ENCODE measurements around the gene GADD45GIP1. TPM values are rescaled to one million over a fixed set of nuclear protein-coding genes. Genes with fewer than 3 reads are reported as not detected.
A peak's percentile ranks its signal among the peaks of the same experiment; 100 is the strongest.

The GADD45GIP1 gene
- total and polyA plus RNA-seq, 2 donors (not counting 1 experiment from before 2014, with no cell fraction given): 12.6 to 17.5 TPM

DNA sequence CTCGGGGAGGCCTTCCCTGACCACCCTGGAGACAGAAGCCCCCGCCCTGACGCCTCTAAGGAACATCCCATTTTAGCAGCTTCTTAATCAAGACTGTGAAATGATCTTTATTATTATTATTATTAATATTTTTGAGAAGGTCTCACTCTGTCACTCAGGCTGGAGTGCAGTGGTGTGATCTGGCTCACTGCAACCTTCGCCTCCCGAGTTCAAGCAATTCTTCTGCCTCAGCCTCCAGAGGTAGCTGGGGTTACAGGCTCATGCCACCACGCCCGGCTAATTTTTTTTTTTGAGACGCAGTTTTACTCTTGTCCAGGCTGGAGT is 8.8 kb upstream of the GADD45GIP1 start:
- no peaks in the 10 kb centered on the region for H3K79me2 ChIP-seq (ENCODE audit: control insufficient read depth, insufficient read depth, low read length)
- ChIA-PET CTCF (interaction anchor here (0.6 to 5.4 kb wide), 58 partner anchors 8 to 1719 kb away, joined by 3 to 75 read pairs (median 5); partner anchors contain the start of genes CALR, DNASE2, FARSA and GADD45GIP1), POLR2A (interaction anchor here (0.8 to 1.6 kb wide), 4 partner anchors 11 to 131 kb away, joined by 3 to 10 read pairs (median 10); no protein-coding TSS in a partner anchor)
- ATAC-seq (ENCODE audit: low read depth) (no peak), DNase-seq (no peak)
- H4K20me1 ChIP-seq (ENCODE audit: control insufficient read depth, insufficient read depth, low read length, poor library complexity, severe bottlenecking): no peaks in the 10 kb centered on the region
- TF ChIP-seq, protein P1, sequence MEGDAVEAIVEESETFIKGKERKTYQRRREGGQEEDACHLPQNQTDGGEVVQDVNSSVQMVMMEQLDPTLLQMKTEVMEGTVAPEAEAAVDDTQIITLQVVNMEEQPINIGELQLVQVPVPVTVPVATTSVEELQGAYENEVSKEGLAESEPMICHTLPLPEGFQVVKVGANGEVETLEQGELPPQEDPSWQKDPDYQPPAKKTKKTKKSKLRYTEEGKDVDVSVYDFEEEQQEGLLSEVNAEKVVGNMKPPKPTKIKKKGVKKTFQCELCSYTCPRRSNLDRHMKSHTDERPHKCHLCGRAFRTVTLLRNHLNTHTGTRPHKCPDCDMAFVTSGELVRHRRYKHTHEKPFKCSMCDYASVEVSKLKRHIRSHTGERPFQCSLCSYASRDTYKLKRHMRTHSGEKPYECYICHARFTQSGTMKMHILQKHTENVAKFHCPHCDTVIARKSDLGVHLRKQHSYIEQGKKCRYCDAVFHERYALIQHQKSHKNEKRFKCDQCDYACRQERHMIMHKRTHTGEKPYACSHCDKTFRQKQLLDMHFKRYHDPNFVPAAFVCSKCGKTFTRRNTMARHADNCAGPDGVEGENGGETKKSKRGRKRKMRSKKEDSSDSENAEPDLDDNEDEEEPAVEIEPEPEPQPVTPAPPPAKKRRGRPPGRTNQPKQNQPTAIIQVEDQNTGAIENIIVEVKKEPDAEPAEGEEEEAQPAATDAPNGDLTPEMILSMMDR (IDR thresholded peaks at IDR 0.05): no peak
- no peak for TF ChIP-seq EZH2 (IDR thresholded peaks at IDR 0.05; ENCODE audit: borderline replicate concordance, insufficient read depth, low read depth, low read length, poor library complexity, severe bottlenecking)
- no peaks in the 10 kb centered on the region for H3K27me3 ChIP-seq (replicated peaks in 1 of 4; ENCODE audit: control extremely low read depth in 1 of 4, control insufficient read depth in 3 of 4, insufficient read depth in 4 of 4, low read length in 3 of 4)
- peaks cover 4 to 10% of the 10 kb centered on the region in 2 donors for H3K4me1 ChIP-seq (ENCODE audit: control insufficient read depth in 2 of 2, insufficient read depth in 2 of 2, low read length in 2 of 2)
- H2AFZ ChIP-seq (ENCODE audit: insufficient read depth, low read depth, low read length, poor library complexity, severe bottlenecking): peak overlapping the region; percentile 82
- no peaks in the 10 kb centered on the region for H3K36me3 ChIP-seq (replicated peaks in 1 of 2; ENCODE audit: control extremely low read depth in 1 of 2, control insufficient read depth in 1 of 2, extremely low read depth in 1 of 2, insufficient read depth in 2 of 2, low read length in 1 of 2)
- intact Hi-C loops (cut with micrococcal nuclease): loop anchor here (1.0 kb wide), 5 partner anchors 8 to 80 kb away; partner anchors contain the start of genes CALR, GADD45GIP1 and SYCE2
- peak overlapping the region; percentile 81 for H3K4me3 Mint-ChIP-seq
- H3K9me3 Mint-ChIP-seq (ENCODE audit: insufficient read depth): no peaks in the 10 kb centered on the region
- peak overlapping the region in 2 of 5 experiments; percentile 30 to 52 for H3K4me3 ChIP-seq (ENCODE audit: control extremely low read depth in 1 of 5, extremely low read depth in 1 of 5, insufficient read depth in 1 of 5, low read depth in 2 of 5, low read length in 4 of 5)
- peak overlapping the region; percentile 64 for H3K9ac ChIP-seq (ENCODE audit: low read length)
- H3K27ac Mint-ChIP-seq: peak overlapping the region; percentile 50
- no peaks in the 10 kb centered on the region for H3K27me3 Mint-ChIP-seq
- H3K27ac ChIP-seq (ENCODE audit: low read length in 2 of 2): no peak overlapping the region
- peaks cover 6% of the 10 kb centered on the region for H3K4me1 Mint-ChIP-seq
- peak overlapping the region; percentile 96 for H3K4me2 ChIP-seq (replicated peaks; ENCODE audit: low read depth, low read length, poor library complexity, severe bottlenecking)
- no peaks in the 10 kb centered on the region for H3K9me3 ChIP-seq (ENCODE audit: control extremely low read depth in 1 of 3, control insufficient read depth in 2 of 3, insufficient read depth in 1 of 3, low read length in 2 of 3)
- WGBS (ENCODE audit: insufficient coverage): 84% methylated on average over 5 of the region's 8 CpGs

Measured in B cell (primary cell).